Measurements from ENCODE around the gene SHISAL2A.

Gene SHISAL2A

DNA sequence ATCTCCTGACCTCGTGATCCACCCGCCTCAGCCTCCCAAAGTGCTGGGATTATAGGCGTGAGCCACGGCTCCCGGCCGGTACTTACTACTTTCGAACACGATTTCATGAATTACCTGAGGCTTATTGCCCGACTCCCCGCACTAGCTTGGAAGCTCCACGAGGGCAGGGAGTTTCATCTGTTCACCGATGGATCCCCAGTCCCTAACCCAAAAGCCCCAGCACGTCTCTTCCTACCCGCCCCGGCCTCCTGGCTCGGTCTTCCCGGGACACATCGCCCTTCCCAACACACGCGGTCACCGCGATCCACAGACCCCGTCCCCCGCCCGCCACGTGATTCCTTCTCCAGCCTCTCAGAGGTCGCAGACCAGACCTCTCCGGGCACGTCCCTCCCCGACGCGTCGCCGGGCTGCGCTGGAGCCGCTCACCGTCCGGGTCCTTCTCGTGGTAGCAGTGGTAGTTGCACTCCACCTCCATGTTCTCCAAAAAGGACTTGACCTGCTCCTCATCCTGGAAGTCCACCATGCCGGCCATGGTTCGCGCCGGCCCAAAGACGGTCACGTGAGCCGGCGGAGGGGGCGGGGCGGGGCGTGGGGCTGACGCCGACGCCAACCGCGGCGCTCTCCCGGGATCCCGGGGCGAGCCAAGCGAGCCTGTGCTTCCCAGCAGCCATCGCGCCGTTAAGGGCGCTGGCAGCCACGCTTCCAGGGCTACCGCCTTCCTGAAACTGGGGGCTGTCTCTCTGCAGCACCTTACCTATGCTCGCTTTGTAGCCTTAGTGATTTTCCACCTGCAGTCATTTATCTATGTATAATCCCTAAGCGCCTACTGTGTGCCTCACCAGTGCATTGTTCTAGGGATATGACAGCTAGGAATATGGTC lies 65.1 kb downstream of the SHISAL2A start, which contains the start of gene COA7:
COA7 (minus strand) TSS at position 553 of the 880 bp plus-strand sequence; CDS start at position 532, 21 bp downstream.
- TF ChIP-seq, protein P1, sequence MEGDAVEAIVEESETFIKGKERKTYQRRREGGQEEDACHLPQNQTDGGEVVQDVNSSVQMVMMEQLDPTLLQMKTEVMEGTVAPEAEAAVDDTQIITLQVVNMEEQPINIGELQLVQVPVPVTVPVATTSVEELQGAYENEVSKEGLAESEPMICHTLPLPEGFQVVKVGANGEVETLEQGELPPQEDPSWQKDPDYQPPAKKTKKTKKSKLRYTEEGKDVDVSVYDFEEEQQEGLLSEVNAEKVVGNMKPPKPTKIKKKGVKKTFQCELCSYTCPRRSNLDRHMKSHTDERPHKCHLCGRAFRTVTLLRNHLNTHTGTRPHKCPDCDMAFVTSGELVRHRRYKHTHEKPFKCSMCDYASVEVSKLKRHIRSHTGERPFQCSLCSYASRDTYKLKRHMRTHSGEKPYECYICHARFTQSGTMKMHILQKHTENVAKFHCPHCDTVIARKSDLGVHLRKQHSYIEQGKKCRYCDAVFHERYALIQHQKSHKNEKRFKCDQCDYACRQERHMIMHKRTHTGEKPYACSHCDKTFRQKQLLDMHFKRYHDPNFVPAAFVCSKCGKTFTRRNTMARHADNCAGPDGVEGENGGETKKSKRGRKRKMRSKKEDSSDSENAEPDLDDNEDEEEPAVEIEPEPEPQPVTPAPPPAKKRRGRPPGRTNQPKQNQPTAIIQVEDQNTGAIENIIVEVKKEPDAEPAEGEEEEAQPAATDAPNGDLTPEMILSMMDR (IDR thresholded peaks at IDR 0.05; ENCODE audit: borderline replicate concordance, extremely low read depth, low read length, poor library complexity, severe bottlenecking), result no peak
- TF ChIP-seq EZH2 (IDR thresholded peaks at IDR 0.05; ENCODE audit: borderline replicate concordance, low read depth, low read length, severe bottlenecking), result no peak
- Histone ChIP-seq H3K9ac (ENCODE audit: low read depth, low read length) (peak within 1 kb of the TSS; percentile 85), H4K20me1 (ENCODE audit: insufficient read depth, low read length) (peaks cover 2% of the 10 kb centered on the region; the same call in 1 of the 2 replicates), H3K36me3 (ENCODE audit: insufficient read depth, low read length) (peaks cover 5% of the 10 kb centered on the region), H3K4me2 (ENCODE audit: insufficient read depth, low read length) (peak within 1 kb of the TSS; percentile 67), H3K4me1 (ENCODE audit: insufficient read depth, low read length) (peaks cover 29% of the 10 kb centered on the region), H3K4me3 (ENCODE audit: low read depth in 1 of 2, low read length in 2 of 2) (peak within 1 kb of the TSS; percentile 62 to 88), H3K27me3 (ENCODE audit: insufficient read depth, low read length, poor library complexity) (no peaks in the 10 kb centered on the region), H3K79me2 (ENCODE audit: insufficient read depth, low read length) (peaks cover 54% of the 10 kb centered on the region), H3K27ac (ENCODE audit: low read length) (peak within 1 kb of the TSS; percentile 70), H3K9me3 (ENCODE audit: insufficient read depth, low read length, severe bottlenecking) (no peaks in the 10 kb centered on the region), H2AFZ (ENCODE audit: low read depth, low read length) (peak within 1 kb of the TSS; percentile 99)
- ATAC-seq (ENCODE audit: insufficient read depth, low read depth), result peak; percentile 95
- peak; percentile 83 for DNase-seq

DNA sequence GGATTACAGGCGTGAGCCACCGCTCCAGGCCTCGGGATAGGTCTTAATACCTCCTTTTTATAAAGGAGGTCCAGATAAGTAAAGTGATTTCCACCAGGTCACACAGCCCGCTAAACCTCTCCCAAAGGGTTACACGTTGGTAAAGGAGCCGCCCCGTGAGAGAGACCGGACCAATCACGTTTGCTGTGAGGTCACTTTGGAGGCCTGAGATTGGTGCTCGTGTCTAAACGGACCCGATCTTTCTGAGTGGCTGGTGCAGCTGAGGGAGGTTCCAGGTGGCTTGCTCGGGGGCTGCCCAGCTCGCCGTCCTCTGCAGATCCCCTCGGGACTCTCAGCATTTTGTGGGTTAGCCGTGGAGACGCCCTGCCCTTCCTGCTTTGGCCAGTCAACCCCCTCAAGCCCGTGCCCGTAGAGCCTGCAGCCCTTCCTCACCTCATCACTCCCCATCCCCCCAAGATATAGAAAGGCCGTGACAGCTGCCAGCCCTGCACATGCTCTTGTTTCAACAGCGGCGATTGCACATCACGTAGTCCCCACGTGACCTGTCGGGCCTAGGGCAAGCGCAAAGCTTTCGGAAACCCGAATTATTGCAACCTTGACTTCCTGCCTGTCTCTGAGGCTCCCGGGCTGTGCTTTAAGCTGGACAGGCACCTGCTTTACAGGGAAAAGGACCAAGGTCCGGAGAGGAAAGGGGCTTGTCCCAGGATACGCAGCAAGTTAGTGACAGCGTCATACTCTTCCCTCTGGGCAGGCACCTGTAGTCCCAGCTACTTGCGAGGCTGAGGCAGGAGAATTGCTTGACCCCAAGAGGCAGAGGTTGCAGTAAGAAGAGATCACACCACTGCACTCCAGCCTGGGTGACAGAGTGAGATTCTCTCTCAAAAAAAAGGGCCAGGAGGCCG lies 70.2 kb downstream of the SHISAL2A start:
- Histone ChIP-seq H2AFZ (ENCODE audit: low read depth, low read length) (peak overlapping the region; percentile 25; the same call in 1 of the 2 replicates), H3K36me3 (ENCODE audit: insufficient read depth, low read length) (no peaks in the 10 kb centered on the region), H3K4me2 (ENCODE audit: insufficient read depth, low read length) (no peak overlapping the region), H3K79me2 (ENCODE audit: insufficient read depth, low read length) (peaks cover 5% of the 10 kb centered on the region), H3K4me1 (ENCODE audit: insufficient read depth, low read length) (peaks cover 7% of the 10 kb centered on the region), H3K9me3 (ENCODE audit: insufficient read depth, low read length, severe bottlenecking) (no peaks in the 10 kb centered on the region), H4K20me1 (ENCODE audit: insufficient read depth, low read length) (no peaks in the 10 kb centered on the region), H3K9ac (ENCODE audit: low read depth, low read length) (no peak overlapping the region), H3K4me3 (ENCODE audit: low read depth in 1 of 2, low read length in 2 of 2) (no peak overlapping the region), H3K27ac (ENCODE audit: low read length) (no peak overlapping the region), H3K27me3 (ENCODE audit: insufficient read depth, low read length, poor library complexity) (no peaks in the 10 kb centered on the region)
- ATAC-seq (ENCODE audit: insufficient read depth, low read depth), result no peak
- TF ChIP-seq, protein P1 (IDR thresholded peaks at IDR 0.05; ENCODE audit: borderline replicate concordance, extremely low read depth, low read length, poor library complexity, severe bottlenecking), result no peak
- TF ChIP-seq EZH2 (IDR thresholded peaks at IDR 0.05; ENCODE audit: borderline replicate concordance, low read depth, low read length, severe bottlenecking), result no peak
- DNase-seq, result no peak

DNA sequence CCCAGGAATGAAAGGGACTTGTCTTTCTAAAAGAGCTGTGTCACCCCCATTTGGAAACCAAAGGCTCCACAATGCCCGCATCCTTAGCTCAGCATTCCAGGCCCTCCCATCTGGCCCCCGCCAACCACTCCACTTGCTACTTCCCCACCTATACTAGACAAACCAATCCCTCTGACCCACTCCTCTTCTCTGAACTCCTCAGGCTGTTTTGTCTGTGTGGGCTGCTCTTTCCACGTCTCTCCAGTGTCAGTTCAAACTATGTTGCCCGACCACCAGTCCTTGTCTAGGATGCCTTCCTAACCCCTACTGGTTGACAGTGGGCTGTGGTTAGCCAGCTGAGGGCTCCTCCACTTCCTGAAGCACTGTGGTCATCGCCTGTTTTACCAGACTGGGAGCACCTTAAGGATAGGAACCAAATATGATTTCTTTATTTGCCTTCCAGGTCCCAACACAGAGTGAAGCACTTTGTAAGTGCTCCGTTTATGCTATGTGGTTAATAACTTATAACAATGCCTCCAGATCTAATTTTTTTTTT lies 73.2 kb downstream of the SHISAL2A start:
- H3K9me3 ChIP-seq (ENCODE audit: insufficient read depth, low read length, severe bottlenecking), result no peaks in the 10 kb centered on the region
- H3K27me3 ChIP-seq (ENCODE audit: insufficient read depth, low read length, poor library complexity), result no peaks in the 10 kb centered on the region
- H3K4me2 ChIP-seq (ENCODE audit: insufficient read depth, low read length), result no peak overlapping the region
- no peaks in the 10 kb centered on the region for H4K20me1 ChIP-seq (ENCODE audit: insufficient read depth, low read length)
- DNase-seq (no peak), ATAC-seq (ENCODE audit: insufficient read depth, low read depth) (peak; percentile 48; the same call in 1 of the 3 replicates)
- TF ChIP-seq EZH2 (IDR thresholded peaks at IDR 0.05; ENCODE audit: borderline replicate concordance, low read depth, low read length, severe bottlenecking), result no peak
- TF ChIP-seq, protein P1 (IDR thresholded peaks at IDR 0.05; ENCODE audit: borderline replicate concordance, extremely low read depth, low read length, poor library complexity, severe bottlenecking), result no peak
- H3K79me2 ChIP-seq (ENCODE audit: insufficient read depth, low read length), result no peaks in the 10 kb centered on the region
- H3K27ac ChIP-seq (ENCODE audit: low read length), result no peak overlapping the region
- H2AFZ ChIP-seq (ENCODE audit: low read depth, low read length), result no peak overlapping the region; the same call in 1 of the 2 replicates
- no peaks in the 10 kb centered on the region for H3K4me1 ChIP-seq (ENCODE audit: insufficient read depth, low read length)
- H3K9ac ChIP-seq (ENCODE audit: low read depth, low read length), result no peak overlapping the region
- H3K4me3 ChIP-seq (ENCODE audit: low read depth in 1 of 2, low read length in 2 of 2), result no peak overlapping the region
- H3K36me3 ChIP-seq (ENCODE audit: insufficient read depth, low read length), result no peaks in the 10 kb centered on the region
